ENCODE results near the gene ERG28.

- TF ChIP-seq ARNTL (CRISPR knock-in tag; IDR thresholded peaks at IDR 0.05; ENCODE audit: borderline replicate concordance, low read depth): no peak
- TF ChIP-seq RARB (CRISPR knock-in tag; IDR thresholded peaks at IDR 0.05): no peak
- TF ChIP-seq PATZ1 (CRISPR knock-in tag; IDR thresholded peaks at IDR 0.05; ENCODE audit: borderline replicate concordance): no peak
- no peak for TF ChIP-seq TCF4 (CRISPR knock-in tag; IDR thresholded peaks at IDR 0.05; ENCODE audit: borderline replicate concordance)
- TF ChIP-seq CSDC2 (CRISPR knock-in tag; IDR thresholded peaks at IDR 0.05): no peak
- TF ChIP-seq POU6F1 (CRISPR knock-in tag; IDR thresholded peaks at IDR 0.05; ENCODE audit: borderline replicate concordance, low read depth): no peak
- no peak for TF ChIP-seq ISL1 (CRISPR knock-in tag; IDR thresholded peaks at IDR 0.05)
- no peak for TF ChIP-seq PPARA (CRISPR knock-in tag; IDR thresholded peaks at IDR 0.05; ENCODE audit: borderline replicate concordance)
- no peak for TF ChIP-seq TSHZ2 (CRISPR knock-in tag; IDR thresholded peaks at IDR 0.05)
- TF ChIP-seq BACH2 (CRISPR knock-in tag; IDR thresholded peaks at IDR 0.05; ENCODE audit: borderline replicate concordance): no peak
- TF ChIP-seq ZFP3 (CRISPR knock-in tag; IDR thresholded peaks at IDR 0.05): no peak
- no peak for TF ChIP-seq CREB5 (CRISPR knock-in tag; IDR thresholded peaks at IDR 0.05; ENCODE audit: low read depth)
Observed at GRCh38 chr14:75628816-75629215, 31.9 kb downstream of the ERG28 start.

Measured in SK-N-SH treated with all-trans-retinoic acid at 6 μM for 48 hours (cell line).